Nasal cavity respiratory epithelium epithelial cell of viscerocranial mucosa (primary cell): ENCODE results near the gene ARPP21. TPM values are rescaled to one million over a fixed set of nuclear protein-coding genes. Genes with fewer than 3 reads are reported as not detected.

Experiments used
- total RNA-seq: library from RNA; depleted of rRNA; stranded (reverse); fragments of >200 nt; gene quantifications from 2 replicates; pipeline ENCODE4 v1.2.3, GENCODE V29; 2014

The ARPP21 gene
- total RNA-seq: not detected in 2 replicates

GRCh38 chr3:35639254-35640186 lies at the start of gene ARPP21:
Gene ARPP21, plus strand, starts transcription at chr3:35639525. Its CDS starts 42,227 bp downstream, at chr3:35681752.

